GM12878 (cell line): ENCODE measurements around the gene GCH1. TPM values are rescaled to one million over a fixed set of nuclear protein-coding genes. Genes with fewer than 3 reads are reported as not detected.

ENCODE experiments used
- ATAC-seq: fragments of 200-7000 bp; cut with Tn5 transposase; 3 replicates; pipeline ENCODE4 v1.9.1; 2020; ENCODE audit warnings: mild to moderate bottlenecking, moderate library complexity
- BruUV-seq: library from RNA; stranded (reverse); fragments of 400-500 nt; replicated peaks from 2 replicates; lab custom pipeline; 2021; lab: Mats Ljungman, UMichigan
- CTCF ChIA-PET: fragments of 300-600 bp; sonication (Branson Sonifier 250); formaldehyde crosslinking; extraction: SDS; loops from one replicate; lab custom pipeline; 2021; ENCODE audit warnings: inconsistent platforms; lab: Yijun Ruan, JAX
- POLR2A ChIA-PET: fragments of 350-600 bp; formaldehyde crosslinking; extraction: SDS; loops from one replicate; lab custom pipeline; 2021; ENCODE audit warnings: inconsistent platforms; lab: Charles Lee
- RAD21 ChIA-PET: fragments of 300-600 bp; sonication (Branson Sonifier 250); formaldehyde crosslinking; loops from one replicate; lab custom pipeline; 2023; ENCODE audit warnings: antibody characterized with exemption; ENCODE audit not compliant: unreplicated experiment; lab: Charles Lee
- SMC1A ChIA-PET: fragments of 300-600 bp; sonication (Branson Sonifier 250); formaldehyde crosslinking; loops from one replicate; lab custom pipeline; 2023; ENCODE audit not compliant: unreplicated experiment, uncharacterized antibody; lab: Charles Lee
- DNase-seq: peaks from one replicate; pipeline ENCODE4 v3.0.0-alpha.2; 2011; ENCODE audit warnings: low read depth, low spot score
- FAIRE-seq: peaks from 3 replicates; lab custom pipeline; 2011; peaks lifted over from hg19 to GRCh38; lab: Jason Lieb, UNC
- H2AFZ ChIP-seq: 2 replicates; pipeline ENCODE4 v1.6.0; 2011; ENCODE audit warnings: low read depth, low read length, control low read depth; ENCODE audit not compliant: control insufficient read depth
- H3K27ac ChIP-seq: 2 replicates; pipeline ENCODE4 v1.5.1; 2011; ENCODE audit warnings: control low read depth; ENCODE audit not compliant: control insufficient read depth, insufficient read depth
- H3K27me3 ChIP-seq, 2 experiments: replicated peaks in 1 of 2; 2 replicates each; pipeline versions ENCODE4 v1.6.0 to v1.6.1; 2011; ENCODE audit warnings: low read length in 1 of 2; ENCODE audit not compliant: control insufficient read depth in 2 of 2, insufficient read depth in 2 of 2
- H3K36me3 ChIP-seq, 2 experiments: 2 replicates each; pipeline ENCODE4 v1.5.1; 2011; ENCODE audit warnings: low read length in 1 of 2; ENCODE audit not compliant: control insufficient read depth in 2 of 2, insufficient read depth in 2 of 2
- H3K4me1 ChIP-seq: 2 replicates; pipeline ENCODE4 v1.6.1; 2011; ENCODE audit warnings: mild to moderate bottlenecking, low read length, moderate library complexity, mixed read lengths; ENCODE audit not compliant: control insufficient read depth, insufficient read depth
- H3K4me2 ChIP-seq: 2 replicates; pipeline ENCODE4 v1.6.0; 2011; ENCODE audit warnings: control low read depth; ENCODE audit not compliant: control insufficient read depth, insufficient read depth
- H3K4me3 ChIP-seq: fragments of 200-600 bp; sonication (generic); 2 replicates; pipeline ENCODE4 v1.5.1; 2016
- H3K79me2 ChIP-seq: 2 replicates; pipeline ENCODE4 v1.6.0; 2011; ENCODE audit warnings: low read length; ENCODE audit not compliant: control insufficient read depth, insufficient read depth
- H3K9ac ChIP-seq: 2 replicates; pipeline ENCODE4 v1.8.0; 2011; ENCODE audit warnings: low read length, control low read depth, mixed read lengths; ENCODE audit not compliant: control insufficient read depth, insufficient read depth
- H3K9me3 ChIP-seq: replicated peaks from 3 replicates; pipeline ENCODE4 v1.5.1; 2011; ENCODE audit warnings: mild to moderate bottlenecking, low read length; ENCODE audit not compliant: control insufficient read depth, insufficient read depth
- H4K20me1 ChIP-seq: 2 replicates; pipeline ENCODE4 v1.6.0; 2011; ENCODE audit not compliant: control insufficient read depth, insufficient read depth
- RB1 ChIP-seq: fragments of 450-650 bp; formaldehyde crosslinking; IDR thresholded peaks from 2 replicates; pipeline ENCODE4 v1.6.1; 2017; ENCODE audit warnings: mild to moderate bottlenecking, borderline replicate concordance
- RBBP5 ChIP-seq: fragments of 200-600 bp; sonication (generic); conservative IDR thresholded peaks from 2 replicates; pipeline ENCODE4 v1.6.1; 2016
- SKIL ChIP-seq: fragments of 450-650 bp; IDR thresholded peaks from 2 replicates; pipeline ENCODE4 v1.6.1; 2017; ENCODE audit warnings: mild to moderate bottlenecking, low read depth, inconsistent platforms; ENCODE audit not compliant: poor library complexity, severe bottlenecking
- SREBF1 ChIP-seq: IDR thresholded peaks from 2 replicates; pipeline ENCODE4 v1.6.1; 2012; ENCODE audit warnings: mild to moderate bottlenecking, low read length
- SUZ12 ChIP-seq: fragments of 200-600 bp; sonication (generic); IDR thresholded peaks from one replicate; pipeline ENCODE4 v1.6.1; 2018; ENCODE audit warnings: antibody characterized with exemption, mild to moderate bottlenecking; ENCODE audit not compliant: unreplicated experiment
- TARDBP ChIP-seq: IDR thresholded peaks from 2 replicates; pipeline ENCODE4 v1.6.1; 2016; ENCODE audit warnings: borderline replicate concordance
- YBX1 ChIP-seq: fragments of 450-650 bp; IDR thresholded peaks from 2 replicates; pipeline ENCODE4 v1.6.1; 2016; ENCODE audit warnings: antibody characterized with exemption
- ZNF687 ChIP-seq: fragments of 450-650 bp; IDR thresholded peaks from 2 replicates; pipeline ENCODE4 v1.6.1; 2017; ENCODE audit warnings: mild to moderate bottlenecking, moderate library complexity
- WGBS: methylation state at CpG from one replicate; pipeline ENCODE4 v1.1.6; 2016; ENCODE audit warnings: low lambda C conversion rate; ENCODE audit not compliant: insufficient replicate concordance, insufficient coverage; ENCODE audit errors: missing lambda C conversion rate; 5-methylcytosine and 5-hydroxymethylcytosine counted together
- in situ Hi-C: fragments of 300-500 bp; cut with MboI; formaldehyde crosslinking; loops from 9 replicates; pipeline ENCODE4 v1.14.3; 2018; ENCODE audit warnings: mixed read lengths
- intact Hi-C: fragments of 100-400 bp; cut with micrococcal nuclease; formaldehyde crosslinking; loops from one replicate; pipeline ENCODE4 v1.14.2; 2022; ENCODE audit not compliant: unreplicated experiment
- polyA plus RNA-seq, 11 experiments: library from polyadenylated mRNA; depleted of rRNA in 4 of 11; unstranded in 6 of 11; stranded (reverse) in 5 of 11; fragments of >200 nt; fragmentation: Nextera tagmentation in 4 of 11; fragmentation: Illumina TruSeq in 1 of 11; extraction: Ambion mirVana in 4 of 11; extraction: Trizol in 1 of 11; gene quantifications; 1 replicate in 1 of 11; 2 replicates in 10 of 11; pipeline versions ENCODE4 v1.2.1 to v1.2.3, GENCODE V29; 2011 to 2016; ENCODE audit warnings: inconsistent platforms in 2 of 11, missing spikeins in 2 of 11, low read depth in 1 of 11
- total RNA-seq, 4 experiments: library from RNA; depleted of rRNA in 3 of 4; stranded (reverse); fragments of >200 nt in 3 of 4; fragmentation: Illumina TruSeq in 1 of 4; extraction: Trizol in 1 of 4; gene quantifications; 2 replicates each; pipeline versions ENCODE4 v1.2.1 to v1.2.3, GENCODE V29; 2013 to 2021
- TF ChIP-seq, protein P1 (sequence below): fragments of 450-650 bp; IDR thresholded peaks from 2 replicates; pipeline ENCODE4 v1.6.1; 2017; ENCODE audit warnings: borderline replicate concordance

Gene GCH1
- total and polyA plus RNA-seq, 10 of the 15 experiments (the other 5 are each of a cell fraction or from before 2014, with no cell fraction given): 25.1 to 37.0 (median 33.8) TPM

- RAD21 ChIA-PET: interaction anchor here (0.7 to 1.7 kb wide), 2 partner anchors 11 to 313 kb away, joined by 3 read pairs; no protein-coding TSS in a partner anchor
- no peaks in the 10 kb centered on the region for H4K20me1 ChIP-seq
- ATAC-seq: no peak
- no peak overlapping the region for H3K27ac ChIP-seq
- CTCF ChIA-PET: interaction anchor here (0.6 to 2.4 kb wide), 5 partner anchors 10 to 249 kb away, joined by 3 to 7 read pairs (median 3); no protein-coding TSS in a partner anchor
- DNase-seq: no peak
- H3K4me1 ChIP-seq: peaks cover 6% of the 10 kb centered on the region; the same call in 1 of the 2 replicates
- H3K79me2 ChIP-seq: peaks cover 11% of the 10 kb centered on the region
- H3K4me2 ChIP-seq: no peak overlapping the region
- H3K36me3 ChIP-seq: no peaks in the 10 kb centered on the region
- no peak for FAIRE-seq
- POLR2A ChIA-PET: interaction anchor here (0.6 to 1.1 kb wide), 2 partner anchors 28 to 189 kb away, joined by 3 read pairs; no protein-coding TSS in a partner anchor
- no peak overlapping the region for H3K4me3 ChIP-seq
- 62% methylated on average over 5 of the region's 5 CpGs for WGBS
- BruUV-seq: no TSS peak
- intact Hi-C loops: no loop called here
- H2AFZ ChIP-seq: no peak overlapping the region
- SMC1A ChIA-PET: interaction anchor here (0.6 to 1.3 kb wide), 4 partner anchors 10 to 449 kb away, joined by 3 to 7 read pairs (median 4); no protein-coding TSS in a partner anchor
- no peak overlapping the region for H3K9ac ChIP-seq
- in situ Hi-C loops: no loop called here
- no peaks in the 10 kb centered on the region for H3K9me3 ChIP-seq
- H3K27me3 ChIP-seq: no peaks in the 10 kb centered on the region
- TF ChIP-seq RB1 (no peak), TARDBP (no peak), SREBF1 (no peak), YBX1 (no peak), RBBP5 (no peak), SKIL (no peak), ZNF687 (no peak), SUZ12 (no peak)
- TF ChIP-seq, protein P1, sequence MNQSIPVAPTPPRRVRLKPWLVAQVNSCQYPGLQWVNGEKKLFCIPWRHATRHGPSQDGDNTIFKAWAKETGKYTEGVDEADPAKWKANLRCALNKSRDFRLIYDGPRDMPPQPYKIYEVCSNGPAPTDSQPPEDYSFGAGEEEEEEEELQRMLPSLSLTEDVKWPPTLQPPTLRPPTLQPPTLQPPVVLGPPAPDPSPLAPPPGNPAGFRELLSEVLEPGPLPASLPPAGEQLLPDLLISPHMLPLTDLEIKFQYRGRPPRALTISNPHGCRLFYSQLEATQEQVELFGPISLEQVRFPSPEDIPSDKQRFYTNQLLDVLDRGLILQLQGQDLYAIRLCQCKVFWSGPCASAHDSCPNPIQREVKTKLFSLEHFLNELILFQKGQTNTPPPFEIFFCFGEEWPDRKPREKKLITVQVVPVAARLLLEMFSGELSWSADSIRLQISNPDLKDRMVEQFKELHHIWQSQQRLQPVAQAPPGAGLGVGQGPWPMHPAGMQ: no peak
Observed at GRCh38 chr14:54877015-54877702, 25.5 kb downstream of the GCH1 start.
